CD14-positive monocyte (primary cell): ENCODE results near the gene MAP7. TPM values are rescaled to one million over a fixed set of nuclear protein-coding genes. Genes with fewer than 3 reads are reported as not detected.

Experiments used
- DNase-seq, 3 donors: peaks; one replicate each; pipeline ENCODE4 v3.0.0-alpha.2; 2011 to 2022
- H2AFZ ChIP-seq: 2 replicates; pipeline ENCODE4 v1.6.0; 2012; ENCODE audit warnings: mild to moderate bottlenecking, low read depth, low read length, inconsistent platforms; ENCODE audit not compliant: insufficient read depth, poor library complexity, severe bottlenecking
- H3K27ac ChIP-seq, 2 donors: 1 replicate in 1 of 2; 2 replicates in 1 of 2; pipeline ENCODE4 v1.5.1; 2012 to 2013; ENCODE audit warnings: low read length in 2 of 2, control low read depth in 1 of 2, inconsistent platforms in 1 of 2, low read depth in 1 of 2, mild to moderate bottlenecking in 1 of 2
- H3K27me3 ChIP-seq, 2 donors: one replicate each; pipeline versions ENCODE4 v1.6.0 to v1.6.1; 2011 to 2013; ENCODE audit warnings: low read length in 2 of 2; ENCODE audit not compliant: control insufficient read depth in 2 of 2, insufficient read depth in 2 of 2
- H3K36me3 ChIP-seq, 2 donors: replicated peaks in 1 of 2; 1 replicate in 1 of 2; 2 replicates in 1 of 2; pipeline versions ENCODE4 v1.5.1 to v1.6.1; 2012 to 2013; ENCODE audit warnings: low read length in 2 of 2, control low read depth in 1 of 2, inconsistent platforms in 1 of 2, mild to moderate bottlenecking in 1 of 2; ENCODE audit not compliant: insufficient read depth in 2 of 2, control insufficient read depth in 1 of 2
- H3K4me1 ChIP-seq, 2 donors: 1 replicate in 1 of 2; 2 replicates in 1 of 2; pipeline versions ENCODE4 v1.5.1 to v1.6.1; 2012 to 2013; ENCODE audit warnings: low read length in 2 of 2, control low read depth in 1 of 2, inconsistent platforms in 1 of 2, mild to moderate bottlenecking in 1 of 2, moderate library complexity in 1 of 2; ENCODE audit not compliant: insufficient read depth in 2 of 2, control insufficient read depth in 1 of 2
- H3K4me2 ChIP-seq: replicated peaks from 2 replicates; pipeline ENCODE3; 2012; ENCODE audit warnings: low read length, moderate library complexity, mild to moderate bottlenecking; ENCODE audit not compliant: poor library complexity, severe bottlenecking; ENCODE audit errors: extremely low read depth
- H3K4me3 ChIP-seq, 3 experiments: fragments of 200-600 bp in 1 of 3; sonication (generic) in 1 of 3; replicated peaks in 1 of 3; 1 replicate in 2 of 3; 2 replicates in 1 of 3; pipeline ENCODE4 v1.5.1; 2011 to 2013; ENCODE audit warnings: low read length in 3 of 3, mild to moderate bottlenecking in 3 of 3, control low read depth in 2 of 3, low read depth in 2 of 3, inconsistent platforms in 1 of 3, moderate library complexity in 1 of 3
- H3K79me2 ChIP-seq: 2 replicates; pipeline ENCODE4 v1.6.0; 2012; ENCODE audit warnings: mild to moderate bottlenecking, control low read depth, inconsistent platforms, low read length, moderate library complexity; ENCODE audit not compliant: insufficient read depth
- H3K9ac ChIP-seq: 2 replicates; pipeline ENCODE4 v1.6.0; 2017; ENCODE audit warnings: low read length, mild to moderate bottlenecking; ENCODE audit not compliant: insufficient read depth, poor library complexity, severe bottlenecking
- H3K9me3 ChIP-seq, 2 donors: replicated peaks in 1 of 2; 1 replicate in 1 of 2; 2 replicates in 1 of 2; pipeline versions ENCODE4 v1.5.1 to v1.6.1; 2012 to 2013; ENCODE audit warnings: low read length in 2 of 2, control low read depth in 1 of 2; ENCODE audit not compliant: control insufficient read depth in 1 of 2, insufficient read depth in 1 of 2
- H4K20me1 ChIP-seq: 2 replicates; pipeline ENCODE4 v1.6.0; 2012; ENCODE audit warnings: mild to moderate bottlenecking, low read length, control low read depth, moderate library complexity; ENCODE audit not compliant: insufficient read depth
- H3K27ac Mint-ChIP-seq, 7 donors: one replicate each; pipeline ENCODE4 v1.8.0; 2020; ENCODE audit warnings: mild to moderate bottlenecking in 7 of 7, mixed read lengths in 7 of 7, moderate library complexity in 6 of 7, inconsistent platforms in 2 of 7
- H3K27me3 Mint-ChIP-seq, 3 donors: one replicate each; pipeline ENCODE4 v1.8.0; 2021 to 2022; ENCODE audit warnings: low read depth in 3 of 3, mild to moderate bottlenecking in 3 of 3, mixed read lengths in 3 of 3, moderate library complexity in 3 of 3, inconsistent platforms in 1 of 3
- H3K36me3 Mint-ChIP-seq, 2 donors: one replicate each; pipeline ENCODE4 v1.8.0; 2020; ENCODE audit warnings: mixed read lengths in 2 of 2, inconsistent platforms in 1 of 2, mild to moderate bottlenecking in 1 of 2
- H3K4me1 Mint-ChIP-seq: one replicate; pipeline ENCODE4 v1.8.0; 2020; ENCODE audit warnings: mild to moderate bottlenecking, mixed read lengths
- H3K4me3 Mint-ChIP-seq, 2 donors: one replicate each; pipeline ENCODE4 v1.8.0; 2020; ENCODE audit warnings: mild to moderate bottlenecking in 2 of 2, mixed read lengths in 2 of 2, moderate library complexity in 1 of 2
- H3K9me3 Mint-ChIP-seq, 7 donors: one replicate each; pipeline ENCODE4 v1.8.0; 2020 to 2022; ENCODE audit warnings: mixed read lengths in 7 of 7, mild to moderate bottlenecking in 6 of 7, moderate library complexity in 6 of 7, inconsistent platforms in 2 of 7
- CTCF ChIP-seq: fragments of 200-600 bp; IDR thresholded peaks from one replicate; pipeline ENCODE4 v1.8.0; 2022; ENCODE audit warnings: antibody characterized with exemption, mild to moderate bottlenecking
- WGBS: methylation state at CpG from one replicate; pipeline ENCODE4 v1.1.5; 2013; ENCODE audit warnings: missing lambda C conversion rate; ENCODE audit not compliant: insufficient coverage; 5-methylcytosine and 5-hydroxymethylcytosine counted together
- intact Hi-C, 2 donors: fragments of 100-400 bp; cut with micrococcal nuclease; formaldehyde crosslinking; loops; one replicate each; pipeline versions ENCODE4 v1.15.0 to v1.15.1; 2023
- polyA plus RNA-seq, 3 donors: library from polyadenylated mRNA; depleted of rRNA in 1 of 3; unstranded in 2 of 3; stranded (reverse) in 1 of 3; fragments of 300-500 nt in 2 of 3; fragments of >200 nt in 1 of 3; fragmentation: Illumina TruSeq in 2 of 3; gene quantifications; 1 replicate in 2 of 3; 2 replicates in 1 of 3; pipeline ENCODE4 v1.2.3, GENCODE V29; 2012 to 2021

The MAP7 gene
- polyA plus RNA-seq, 3 donors, result 0.67 to 1.6 (median 1.2) TPM

- no peaks in the 10 kb centered on the region for H4K20me1 ChIP-seq
- Mint-ChIP-seq H3K9me3 (no peaks in the 10 kb centered on the region), H3K4me3 (no peak overlapping the region), H3K27ac (no peak overlapping the region), H3K27me3 (peaks cover 0 to 3% (median 0%) of the 10 kb centered on the region in 3 donors), H3K4me1 (peaks cover 38% of the 10 kb centered on the region), H3K36me3 (no peaks in the 10 kb centered on the region)
- no peak for TF ChIP-seq CTCF
- H3K79me2 ChIP-seq, result no peaks in the 10 kb centered on the region
- H3K9me3 ChIP-seq, result no peaks in the 10 kb centered on the region
- H3K36me3 ChIP-seq, result no peaks in the 10 kb centered on the region
- DNase-seq, result no peak
- H3K4me3 ChIP-seq, result no peak overlapping the region
- no peak overlapping the region for H3K4me2 ChIP-seq
- no peak overlapping the region for H3K9ac ChIP-seq
- H3K27me3 ChIP-seq, result no peaks in the 10 kb centered on the region
- H2AFZ ChIP-seq, result no peak overlapping the region
- peaks cover 25 to 30% of the 10 kb centered on the region in 2 donors for H3K4me1 ChIP-seq
- H3K27ac ChIP-seq, result no peak overlapping the region
- WGBS, result no CpG with 5 or more reads among the region's 1 CpG
- intact Hi-C loops, result no loop called here
These were observed 83.0 kb downstream of the MAP7 start for GRCh38 chr6:136467186-136467585.

- Mint-ChIP-seq H3K36me3 (no peaks in the 10 kb centered on the region), H3K27ac (no peak overlapping the region), H3K4me1 (peaks cover 35% of the 10 kb centered on the region), H3K9me3 (no peaks in the 10 kb centered on the region), H3K4me3 (no peak overlapping the region), H3K27me3 (peaks cover 0 to 3% (median 0%) of the 10 kb centered on the region in 3 donors)
- H3K79me2 ChIP-seq, result no peaks in the 10 kb centered on the region
- no peak overlapping the region for H3K27ac ChIP-seq
- no peak overlapping the region for H2AFZ ChIP-seq
- intact Hi-C loops, result no loop called here
- no peaks in the 10 kb centered on the region for H3K27me3 ChIP-seq
- TF ChIP-seq CTCF, result no peak
- no peak overlapping the region for H3K4me2 ChIP-seq
- DNase-seq, result no peak
- H3K9ac ChIP-seq, result no peak overlapping the region
- 100% methylated on average over 3 of the region's 4 CpGs for WGBS
- no peaks in the 10 kb centered on the region for H3K9me3 ChIP-seq
- H4K20me1 ChIP-seq, result no peaks in the 10 kb centered on the region
- H3K4me1 ChIP-seq, result peaks cover 22 to 26% of the 10 kb centered on the region in 2 donors
- no peak overlapping the region for H3K4me3 ChIP-seq
- no peaks in the 10 kb centered on the region for H3K36me3 ChIP-seq
These were observed 83.4 kb downstream of the MAP7 start for GRCh38 chr6:136466777-136467176.
